H1 (cell line): Measurements from ENCODE around the gene PCDHGB5. TPM values are rescaled to one million over a fixed set of nuclear protein-coding genes. Genes with fewer than 3 reads are reported as not detected.

ENCODE experiments used
- CTCF ChIA-PET: fragments of 300-600 bp; sonication (Branson Sonifier 250); formaldehyde crosslinking; loops from one replicate; lab custom pipeline; 2021; ENCODE audit not compliant: partially characterized antibody; lab: Charles Lee
- POLR2A ChIA-PET: fragments of 300-600 bp; sonication (Branson Sonifier 250); formaldehyde crosslinking; loops from one replicate; lab custom pipeline; 2021; ENCODE audit warnings: inconsistent platforms; ENCODE audit not compliant: partially characterized antibody; lab: Charles Lee
- DNase-seq, 2 experiments: peaks; one replicate each; pipeline versions ENCODE4 v3.0.0 to v3.0.0-alpha.2; 2010 to 2022; ENCODE audit warnings: low spot score in 2 of 2, low read depth in 1 of 2, mixed read lengths in 1 of 2
- FAIRE-seq: peaks from 2 replicates; lab custom pipeline; 2011; peaks lifted over from hg19 to GRCh38; lab: Jason Lieb, UNC
- H2AFZ ChIP-seq: 2 replicates; pipeline ENCODE4 v1.8.1; 2012; ENCODE audit warnings: low read length, inconsistent platforms
- H2AK5ac ChIP-seq: 2 replicates; pipeline ENCODE4 v1.6.1; 2013; ENCODE audit warnings: low read depth, low read length
- H2BK120ac ChIP-seq: replicated peaks from 2 replicates; pipeline ENCODE3; 2013; ENCODE audit warnings: low read depth, low read length, inconsistent platforms
- H2BK12ac ChIP-seq: 2 replicates; pipeline ENCODE4 v1.6.1; 2013; ENCODE audit warnings: low read depth, low read length
- H2BK15ac ChIP-seq: 2 replicates; pipeline ENCODE4 v1.6.1; 2013; ENCODE audit warnings: low read length
- H2BK20ac ChIP-seq: 2 replicates; pipeline ENCODE4 v1.6.1; 2013; ENCODE audit warnings: low read length
- H2BK5ac ChIP-seq: 2 replicates; pipeline ENCODE4 v1.6.1; 2013; ENCODE audit warnings: low read depth, low read length
- H3K14ac ChIP-seq: 2 replicates; pipeline ENCODE4 v1.6.1; 2013; ENCODE audit warnings: inconsistent platforms; ENCODE audit not compliant: insufficient read length
- H3K18ac ChIP-seq: 2 replicates; pipeline ENCODE4 v1.6.1; 2013; ENCODE audit warnings: low read length; ENCODE audit errors: extremely low read depth
- H3K23ac ChIP-seq: 2 replicates; pipeline ENCODE4 v1.6.1; 2013; ENCODE audit warnings: inconsistent platforms; ENCODE audit not compliant: insufficient read length
- H3K23me2 ChIP-seq: 2 replicates; pipeline ENCODE4 v1.6.1; 2013; ENCODE audit warnings: low read depth, low read length
- H3K27ac ChIP-seq: 2 replicates; pipeline ENCODE4 v1.6.1; 2011; ENCODE audit warnings: low read depth, low read length, inconsistent platforms
- H3K27me3 ChIP-seq, 4 experiments: replicated peaks in 1 of 4; 1 replicate in 1 of 4; 2 replicates in 3 of 4; pipeline versions ENCODE4 v1.6.1 to v1.8.1; 2011 to 2013; ENCODE audit warnings: low read length in 3 of 4, mild to moderate bottlenecking in 3 of 4, inconsistent platforms in 2 of 4, mixed read lengths in 2 of 4, moderate library complexity in 1 of 4; ENCODE audit not compliant: control insufficient read depth in 3 of 4, insufficient read depth in 3 of 4; ENCODE audit errors: extremely low read depth in 1 of 4
- H3K36me3 ChIP-seq, 4 experiments: 2 replicates each; pipeline versions ENCODE4 v1.6.1 to v1.8.1; 2011 to 2013; ENCODE audit warnings: mild to moderate bottlenecking in 4 of 4, low read length in 3 of 4, moderate library complexity in 2 of 4, control low read depth in 1 of 4, inconsistent platforms in 1 of 4; ENCODE audit not compliant: insufficient read depth in 4 of 4, control insufficient read depth in 2 of 4
- H3K4ac ChIP-seq: replicated peaks from 2 replicates; pipeline ENCODE3; 2013; ENCODE audit warnings: low read length, low read depth, mixed read lengths, inconsistent platforms; ENCODE audit not compliant: insufficient read length
- H3K4me1 ChIP-seq, 4 experiments: replicated peaks in 1 of 4; 1 replicate in 1 of 4; 2 replicates in 3 of 4; pipeline versions ENCODE4 v1.6.1 to v1.8.1; 2011 to 2013; ENCODE audit warnings: low read length in 3 of 4, inconsistent platforms in 2 of 4, mixed read lengths in 1 of 4; ENCODE audit not compliant: insufficient read depth in 4 of 4, control insufficient read depth in 3 of 4
- H3K4me2 ChIP-seq, 2 experiments: 2 replicates each; pipeline versions ENCODE4 v1.6.1 to v1.8.1; 2011 to 2013; ENCODE audit warnings: low read depth in 2 of 2, low read length in 2 of 2, control low read depth in 1 of 2, inconsistent platforms in 1 of 2, mild to moderate bottlenecking in 1 of 2; ENCODE audit not compliant: insufficient read depth in 1 of 2
- H3K4me3 ChIP-seq, 4 experiments: fragments of 200-600, 300-600 bp in 1 of 4; sonication (generic), shearing (Covaris generic), sonication (Bioruptor Twin) in 1 of 4; 2 replicates each; pipeline versions ENCODE4 v1.5.1 to v1.8.1; 2011 to 2016; ENCODE audit warnings: low read length in 4 of 4, low read depth in 3 of 4, control low read depth in 2 of 4, inconsistent platforms in 2 of 4, mild to moderate bottlenecking in 2 of 4, mixed read lengths in 1 of 4, moderate library complexity in 1 of 4; ENCODE audit not compliant: insufficient read depth in 2 of 4; ENCODE audit errors: extremely low read depth in 1 of 4
- H3K56ac ChIP-seq: replicated peaks from 2 replicates; pipeline ENCODE3; 2013; ENCODE audit warnings: low read depth, mild to moderate bottlenecking, mixed read lengths, low read length, inconsistent platforms; ENCODE audit not compliant: insufficient read length
- H3K79me1 ChIP-seq: 2 replicates; pipeline ENCODE4 v1.6.1; 2013; ENCODE audit warnings: low read depth, low read length, control low read depth
- H3K79me2 ChIP-seq, 2 experiments: 2 replicates each; pipeline versions ENCODE4 v1.6.1 to v1.8.1; 2012 to 2013; ENCODE audit warnings: low read length in 2 of 2, mild to moderate bottlenecking in 2 of 2, inconsistent platforms in 1 of 2; ENCODE audit not compliant: insufficient read depth in 2 of 2, control insufficient read depth in 1 of 2
- H3K9ac ChIP-seq, 4 experiments: replicated peaks in 1 of 4; 1 replicate in 1 of 4; 2 replicates in 3 of 4; pipeline versions ENCODE4 v1.6.1 to v1.8.1; 2011 to 2013; ENCODE audit warnings: low read depth in 3 of 4, low read length in 3 of 4, control low read depth in 2 of 4, mild to moderate bottlenecking in 2 of 4, moderate library complexity in 2 of 4, inconsistent platforms in 1 of 4; ENCODE audit errors: extremely low read depth in 1 of 4
- H3K9me3 ChIP-seq, 2 experiments: 2 replicates each; pipeline versions ENCODE4 v1.6.1 to v1.8.1; 2012 to 2013; ENCODE audit warnings: mild to moderate bottlenecking in 2 of 2, moderate library complexity in 2 of 2, control low read depth in 1 of 2, inconsistent platforms in 1 of 2, low read depth in 1 of 2, low read length in 1 of 2, mixed read lengths in 1 of 2; ENCODE audit not compliant: insufficient read depth in 2 of 2
- H4K20me1 ChIP-seq, 2 experiments: replicated peaks in 1 of 2; 2 replicates each; pipeline versions ENCODE3 to v1.8.1; 2011 to 2013; ENCODE audit warnings: inconsistent platforms in 2 of 2, low read length in 2 of 2, mild to moderate bottlenecking in 1 of 2; ENCODE audit not compliant: insufficient read depth in 2 of 2, control insufficient read depth in 1 of 2
- H4K5ac ChIP-seq: 2 replicates; pipeline ENCODE4 v1.6.1; 2013; ENCODE audit warnings: low read length, low read depth, mixed read lengths, inconsistent platforms; ENCODE audit not compliant: insufficient read length
- H4K8ac ChIP-seq: 2 replicates; pipeline ENCODE4 v1.8.0; 2013; ENCODE audit warnings: mild to moderate bottlenecking, moderate library complexity, low read length, inconsistent platforms; ENCODE audit not compliant: insufficient read depth; ENCODE audit errors: extremely low read depth
- H4K91ac ChIP-seq: replicated peaks from 2 replicates; pipeline ENCODE3; 2013; ENCODE audit warnings: low read length, mixed read lengths, inconsistent platforms; ENCODE audit not compliant: insufficient read length
- ASH2L ChIP-seq: fragments of 200-600, 300-600 bp; sonication (generic); IDR thresholded peaks from one replicate; pipeline ENCODE4 v1.7.1; 2017; ENCODE audit warnings: low read length
- BACH1 ChIP-seq: IDR thresholded peaks from 2 replicates; pipeline ENCODE4 v1.6.1; 2012; ENCODE audit warnings: low read length, improper control_type of control experiment
- GTF2F1 ChIP-seq: IDR thresholded peaks from 2 replicates; pipeline ENCODE4 v1.6.1; 2012; ENCODE audit warnings: low read depth, low read length, improper control_type of control experiment, borderline replicate concordance
- RAD21 ChIP-seq, 2 experiments: IDR thresholded peaks in 1 of 2; conservative IDR thresholded peaks in 1 of 2; 2 replicates each; pipeline ENCODE4 v1.6.1; 2011; ENCODE audit warnings: low read depth in 2 of 2, low read length in 2 of 2, improper control_type of control experiment in 1 of 2, inconsistent platforms in 1 of 2, mild to moderate bottlenecking in 1 of 2, moderate library complexity in 1 of 2
- RBBP5 ChIP-seq: IDR thresholded peaks from 2 replicates; pipeline ENCODE4 v1.7.1; 2012; ENCODE audit warnings: low read depth, mild to moderate bottlenecking, inconsistent platforms, low read length, moderate library complexity, borderline replicate concordance
- TEAD4 ChIP-seq: IDR thresholded peaks from 2 replicates; pipeline ENCODE4 v1.6.1; 2012; ENCODE audit warnings: low read depth, low read length, inconsistent platforms, mixed read lengths
- WGBS, 2 experiments: shearing (Covaris generic) in 1 of 2; methylation state at CpG; one replicate each; pipeline versions ENCODE4 v1.1.6 to v1.1.7; 2013 to 2015; ENCODE audit warnings: low lambda C conversion rate in 2 of 2, mixed read lengths in 2 of 2, inconsistent platforms in 1 of 2, low coverage in 1 of 2, missing lambda C conversion rate in 1 of 2; ENCODE audit not compliant: insufficient replicate concordance in 2 of 2, insufficient coverage in 1 of 2, insufficient read length in 1 of 2; ENCODE audit errors: extremely low coverage in 1 of 2, missing lambda C conversion rate in 1 of 2; 5-methylcytosine and 5-hydroxymethylcytosine counted together
- polyA plus RNA-seq, 7 experiments: library from polyadenylated mRNA; depleted of rRNA in 3 of 7; stranded (reverse) in 5 of 7; unstranded in 2 of 7; fragments of >200 nt in 5 of 7; fragments of 200-250 nt in 2 of 7; gene quantifications; 1 replicate in 5 of 7; 2 replicates in 1 of 7; 4 replicates in 1 of 7; pipeline versions ENCODE4 v1.2.1 to v1.2.3, GENCODE V29; 2011 to 2013; ENCODE audit warnings: missing spikeins in 2 of 7, mixed read lengths in 2 of 7
- total RNA-seq: library from RNA; stranded (reverse); fragmentation: NEBNext Ultra II Directional; extraction: Animal tissue kit (Norgen Biotek cat#: 25700); gene quantifications from 2 replicates; pipeline ENCODE4 v1.2.1, GENCODE V29; 2021

The PCDHGB5 gene
- total and polyA plus RNA-seq, 2 of the 8 experiments (the other 6 are each of a cell fraction or from before 2014, with no cell fraction given), result 1.1 to 2.6 TPM

DNA sequence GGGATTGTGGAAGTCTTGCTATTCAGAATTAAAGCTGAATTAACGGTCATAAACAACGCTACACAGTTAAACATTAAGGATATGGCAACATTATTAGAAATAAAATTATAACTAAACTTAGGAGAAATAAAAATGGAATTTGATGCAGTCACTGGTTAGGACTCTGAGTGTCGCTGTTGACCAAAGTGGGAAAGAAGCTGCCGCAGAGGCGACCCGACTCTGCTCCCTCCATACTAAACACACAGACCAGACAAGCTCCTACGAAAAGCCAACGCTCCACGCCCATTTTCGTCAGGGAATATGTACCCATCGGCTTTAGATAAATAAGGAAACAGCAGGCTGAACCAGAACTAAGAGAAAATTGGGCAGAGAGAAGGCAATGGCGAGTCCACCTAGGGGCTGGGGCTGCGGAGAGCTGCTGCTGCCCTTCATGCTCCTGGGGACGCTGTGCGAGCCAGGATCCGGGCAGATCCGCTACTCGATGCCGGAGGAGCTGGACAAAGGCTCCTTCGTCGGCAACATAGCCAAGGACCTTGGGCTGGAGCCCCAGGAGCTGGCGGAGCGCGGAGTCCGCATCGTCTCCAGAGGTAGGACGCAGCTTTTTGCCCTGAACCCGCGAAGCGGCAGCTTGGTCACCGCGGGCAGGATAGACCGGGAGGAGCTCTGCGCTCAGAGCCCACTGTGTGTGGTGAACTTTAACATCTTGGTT lies 33.6 kb upstream of the PCDHGB5 start, which contains the start of gene PCDHGA5:
Gene PCDHGA5, plus strand, starts transcription at position 211 of the 709 bp plus-strand sequence. Its CDS starts 169 bp downstream, at position 380.
- CTCF ChIA-PET, result interaction anchor here (0.7 to 2.3 kb wide), 23 partner anchors 9 to 203 kb away, joined by 3 to 18 read pairs (median 4); partner anchors contain the start of genes PCDHB14, PCDHB15, PCDHGA10 and PCDHGA11
- peak within 1 kb of the TSS in 1 of 4 experiments; percentile 40; a peak in 1 of 8 replicates for H3K4me3 ChIP-seq
- 94% methylated on average over 30 of the region's 34 CpGs; no CpG with 5 or more reads in 1 of the 2 experiments for whole genome bisulfite sequencing, 2 experiments

More for the DNA sequence above, 33.6 kb upstream of the PCDHGB5 start, which contains the start of gene PCDHGA5:
- POLR2A ChIA-PET, result interaction anchor here (1.1 to 1.6 kb wide), 2 partner anchors 151 to 197 kb away, joined by 3 read pairs; no protein-coding TSS in a partner anchor
- FAIRE-seq (no peak), DNase-seq (no peak)
- Histone ChIP-seq H4K5ac (no peak within 1 kb of the TSS), H3K14ac (no peak within 1 kb of the TSS), H3K27ac (no peak within 1 kb of the TSS), H4K8ac (no peak within 1 kb of the TSS), H3K27me3 (no peaks in the 10 kb centered on the region), H3K4ac (no peak within 1 kb of the TSS), H2BK12ac (no peak within 1 kb of the TSS), H3K23ac (no peak within 1 kb of the TSS), H2BK20ac (no peak within 1 kb of the TSS), H3K9me3 (peaks cover 43 to 51% of the 10 kb centered on the region in 2 experiments), H3K4me2 (no peak within 1 kb of the TSS), H2AK5ac (no peak within 1 kb of the TSS), H2BK15ac (no peak within 1 kb of the TSS; the same call in 1 of the 2 replicates), H3K36me3 (peaks cover 0 to 8% (median 3%) of the 10 kb centered on the region in 4 experiments; a peak in 3 of 8 replicates), H2BK5ac (no peak within 1 kb of the TSS), H3K79me2 (no peaks in the 10 kb centered on the region), H3K18ac (no peak within 1 kb of the TSS), H4K20me1 (no peaks in the 10 kb centered on the region), H3K4me1 (peaks cover 0 to 3% (median under 1%) of the 10 kb centered on the region in 4 experiments; a peak in 1 of 7 replicates), H3K9ac (no peak within 1 kb of the TSS), H3K79me1 (no peaks in the 10 kb centered on the region), H3K23me2 (no peaks in the 10 kb centered on the region), H4K91ac (no peak within 1 kb of the TSS), H2BK120ac (no peak within 1 kb of the TSS), H3K56ac (no peak within 1 kb of the TSS), H2AFZ (no peak within 1 kb of the TSS)
- TF ChIP-seq GTF2F1 (no peak), RBBP5 (no peak), BACH1 (no peak), ASH2L (no peak), TEAD4 (no peak), RAD21 (IDR thresholded peaks at IDR 0.05 in 1 of 2, conservative IDR thresholded peaks at IDR 0.05 in 1 of 2; ENCODE audit: low read depth in 2 of 2, low read length in 2 of 2) (0 out of 4 replicates have a peak, but pooled peaks of 1 of the 2 experiments have one; percentile 1)
